ENCODE results near the gene DMPK.

DNA sequence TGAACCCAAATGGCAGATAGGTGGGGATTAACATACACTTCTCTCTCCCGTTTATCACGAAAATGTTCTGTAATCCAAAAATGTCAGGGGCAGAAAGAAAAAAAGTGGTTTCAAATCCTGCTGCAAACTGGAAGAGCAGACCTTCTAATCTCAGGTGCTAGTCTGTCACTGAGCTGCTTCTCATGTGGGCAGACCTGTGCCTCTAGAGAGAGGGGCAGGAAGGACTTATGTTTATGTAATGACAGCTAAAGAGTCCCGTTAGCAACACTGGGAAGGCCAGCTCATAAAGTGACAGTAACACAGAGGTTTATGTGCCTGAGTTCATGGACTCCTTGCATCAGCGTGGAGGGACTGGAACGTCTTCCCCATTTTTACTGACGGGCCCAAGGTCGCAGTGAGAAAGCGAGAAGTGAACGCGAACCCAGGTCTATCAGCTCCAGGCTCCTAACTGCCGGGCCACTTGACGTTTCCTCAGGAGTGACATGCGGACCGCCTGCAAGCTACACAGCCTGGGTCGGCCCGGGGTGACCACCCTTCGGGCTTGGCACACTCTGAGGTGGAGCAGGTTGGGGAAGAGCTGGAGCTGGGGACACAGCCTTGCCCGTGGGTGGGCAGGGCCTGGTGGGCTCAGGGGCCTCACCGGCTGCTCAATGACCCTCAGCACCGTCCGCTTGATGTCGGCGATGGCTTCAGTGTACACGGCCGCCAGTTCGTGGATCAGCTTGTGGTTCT lies 42.4 kb upstream of the DMPK start:
- TF ChIP-seq CTCF (IDR thresholded peaks at IDR 0.05) = no peak
- no peak for TF ChIP-seq POLR2AphosphoS5 (IDR thresholded peaks at IDR 0.05)
- no peak for TF ChIP-seq POLR2A (IDR thresholded peaks at IDR 0.05)

All from transverse colon (tissue), 4 donors.